ENCODE measurements around the gene STK32C. TPM values are rescaled to one million over a fixed set of nuclear protein-coding genes. Genes with fewer than 3 reads are reported as not detected.
"Not testable (repeated sequence)": the region's sequence is repeated elsewhere in the genome, so short reads cannot be mapped to it uniquely, and the experiment has no call there.

STK32C gene
- total RNA-seq, 1 donor from 2014 or later = 15.7 TPM

DNA sequence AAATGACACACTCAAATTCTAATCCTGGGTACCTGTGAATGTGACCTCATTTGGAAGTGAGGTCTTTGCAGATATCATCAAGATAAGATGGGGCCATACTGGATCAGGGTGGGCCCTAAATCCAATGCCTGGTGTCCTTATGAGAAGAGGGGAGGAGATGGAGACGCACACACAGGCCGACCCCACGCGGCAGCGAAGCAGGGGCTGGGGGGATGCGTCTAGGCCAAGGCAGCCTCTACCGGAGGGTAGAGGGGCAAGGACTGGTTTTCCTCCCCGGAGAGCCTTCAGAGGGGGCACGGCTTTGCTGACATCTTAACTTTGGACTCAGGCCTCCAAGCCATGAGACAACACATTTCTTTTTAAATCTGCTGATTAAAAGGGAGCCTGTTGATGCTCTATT lies 87.7 kb downstream of the STK32C start:
- Mint-ChIP-seq H3K36me3 (ENCODE audit: unreplicated experiment) (peaks cover 5% of the 10 kb centered on the region), H3K4me3 (ENCODE audit: unreplicated experiment) (no peak overlapping the region), H3K27ac (ENCODE audit: unreplicated experiment) (no peak overlapping the region), H3K9me3 (ENCODE audit: unreplicated experiment) (peaks cover 4% of the 10 kb centered on the region), H3K4me1 (ENCODE audit: unreplicated experiment) (no peaks in the 10 kb centered on the region), H3K27me3 (ENCODE audit: unreplicated experiment) (peaks cover 2% of the 10 kb centered on the region)
- TF ChIP-seq, protein P1, sequence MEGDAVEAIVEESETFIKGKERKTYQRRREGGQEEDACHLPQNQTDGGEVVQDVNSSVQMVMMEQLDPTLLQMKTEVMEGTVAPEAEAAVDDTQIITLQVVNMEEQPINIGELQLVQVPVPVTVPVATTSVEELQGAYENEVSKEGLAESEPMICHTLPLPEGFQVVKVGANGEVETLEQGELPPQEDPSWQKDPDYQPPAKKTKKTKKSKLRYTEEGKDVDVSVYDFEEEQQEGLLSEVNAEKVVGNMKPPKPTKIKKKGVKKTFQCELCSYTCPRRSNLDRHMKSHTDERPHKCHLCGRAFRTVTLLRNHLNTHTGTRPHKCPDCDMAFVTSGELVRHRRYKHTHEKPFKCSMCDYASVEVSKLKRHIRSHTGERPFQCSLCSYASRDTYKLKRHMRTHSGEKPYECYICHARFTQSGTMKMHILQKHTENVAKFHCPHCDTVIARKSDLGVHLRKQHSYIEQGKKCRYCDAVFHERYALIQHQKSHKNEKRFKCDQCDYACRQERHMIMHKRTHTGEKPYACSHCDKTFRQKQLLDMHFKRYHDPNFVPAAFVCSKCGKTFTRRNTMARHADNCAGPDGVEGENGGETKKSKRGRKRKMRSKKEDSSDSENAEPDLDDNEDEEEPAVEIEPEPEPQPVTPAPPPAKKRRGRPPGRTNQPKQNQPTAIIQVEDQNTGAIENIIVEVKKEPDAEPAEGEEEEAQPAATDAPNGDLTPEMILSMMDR (IDR thresholded peaks at IDR 0.05) = no peak
- DNase-seq (ENCODE audit: extremely low spot score, unreplicated experiment) = no peak

DNA sequence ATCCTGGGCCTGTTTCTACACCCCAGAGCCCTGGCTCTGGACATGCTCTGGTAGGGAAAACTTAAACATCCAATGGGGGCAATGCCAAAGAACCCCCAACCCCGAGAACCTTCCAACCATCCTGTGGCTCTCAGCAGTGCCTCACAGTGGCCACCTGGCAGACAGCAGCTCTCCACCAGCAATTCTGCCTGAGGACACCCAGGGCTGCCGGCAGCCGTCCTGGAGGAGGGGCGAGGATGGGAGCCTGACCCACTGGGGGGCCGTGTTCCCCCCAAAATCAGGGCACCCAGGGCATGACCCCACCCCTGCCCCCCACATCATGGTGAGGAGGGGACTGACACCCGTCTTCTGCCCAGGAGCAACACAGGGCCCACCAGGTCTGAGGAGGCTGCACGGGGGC lies 88.3 kb downstream of the STK32C start:
- no peaks in the 10 kb centered on the region for H3K4me1 Mint-ChIP-seq (ENCODE audit: unreplicated experiment)
- peaks cover 6% of the 10 kb centered on the region for H3K9me3 Mint-ChIP-seq (ENCODE audit: unreplicated experiment)
- TF ChIP-seq, protein P1 (IDR thresholded peaks at IDR 0.05) = peak; percentile 18
- H3K36me3 Mint-ChIP-seq (ENCODE audit: unreplicated experiment) = peaks cover 5% of the 10 kb centered on the region
- DNase-seq (ENCODE audit: extremely low spot score, unreplicated experiment) = no peak
- no peak overlapping the region for H3K4me3 Mint-ChIP-seq (ENCODE audit: unreplicated experiment)
- no peak overlapping the region for H3K27ac Mint-ChIP-seq (ENCODE audit: unreplicated experiment)
- H3K27me3 Mint-ChIP-seq (ENCODE audit: unreplicated experiment) = peaks cover 2% of the 10 kb centered on the region

DNA sequence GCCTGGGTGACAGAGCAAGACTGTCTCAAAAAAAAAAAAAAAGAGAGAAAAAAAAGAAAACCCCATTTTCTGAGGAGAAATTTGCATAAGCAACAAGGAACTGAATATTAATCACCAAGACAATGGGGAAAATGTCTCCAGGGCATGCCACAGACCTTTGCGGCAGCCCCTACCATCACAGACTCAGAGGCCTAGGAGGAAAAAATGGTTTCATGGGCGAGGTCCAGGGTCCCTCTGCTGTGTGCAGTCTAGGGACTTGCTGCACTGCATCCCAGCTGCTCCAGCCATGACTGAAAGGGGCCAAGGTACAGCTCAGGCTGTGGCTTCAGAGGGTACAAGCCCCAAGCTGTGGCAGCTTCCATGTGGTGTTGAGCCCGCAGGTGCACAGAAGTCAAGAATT lies 91.3 kb downstream of the STK32C start:
- H3K4me3 Mint-ChIP-seq (ENCODE audit: unreplicated experiment); H3K36me3 Mint-ChIP-seq (ENCODE audit: unreplicated experiment): not testable (repeated sequence)

DNA sequence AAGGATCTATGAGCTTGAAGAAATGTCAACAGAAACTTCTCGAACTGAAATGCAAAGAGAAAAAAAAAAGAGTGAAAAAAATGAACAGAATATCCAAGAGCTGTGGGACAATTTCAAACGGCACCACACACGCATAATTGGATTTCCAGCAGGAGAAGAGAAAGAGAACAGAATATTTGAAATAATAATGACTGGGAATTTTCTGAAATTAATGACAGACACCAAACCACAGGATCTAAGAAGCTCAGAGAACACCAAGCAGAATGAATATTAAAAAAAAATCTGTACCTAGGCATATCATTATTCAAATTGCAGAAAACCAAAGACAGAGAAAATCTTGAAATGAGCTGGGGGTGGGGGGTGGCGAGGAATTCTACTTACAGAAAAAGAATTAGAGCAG lies 93.8 kb downstream of the STK32C start:
- H3K9me3 Mint-ChIP-seq (ENCODE audit: unreplicated experiment) = peaks cover 18% of the 10 kb centered on the region
- peaks cover 2% of the 10 kb centered on the region for H3K4me1 Mint-ChIP-seq (ENCODE audit: unreplicated experiment)
- peaks cover 8% of the 10 kb centered on the region for H3K36me3 Mint-ChIP-seq (ENCODE audit: unreplicated experiment)
- no peak overlapping the region for H3K27ac Mint-ChIP-seq (ENCODE audit: unreplicated experiment)
- H3K4me3 Mint-ChIP-seq (ENCODE audit: unreplicated experiment) = no peak overlapping the region
- peaks cover 2% of the 10 kb centered on the region for H3K27me3 Mint-ChIP-seq (ENCODE audit: unreplicated experiment)
- TF ChIP-seq, protein P1 (IDR thresholded peaks at IDR 0.05) = no peak
- no peak for DNase-seq (ENCODE audit: extremely low spot score, unreplicated experiment)

More for the DNA sequence above, 91.3 kb downstream of the STK32C start:
- not testable (repeated sequence) for H3K4me1 Mint-ChIP-seq (ENCODE audit: unreplicated experiment); H3K27me3 Mint-ChIP-seq (ENCODE audit: unreplicated experiment); DNase-seq (ENCODE audit: extremely low spot score, unreplicated experiment); H3K27ac Mint-ChIP-seq (ENCODE audit: unreplicated experiment)
- H3K9me3 Mint-ChIP-seq (ENCODE audit: unreplicated experiment) = peaks cover 18% of the 10 kb centered on the region

DNA sequence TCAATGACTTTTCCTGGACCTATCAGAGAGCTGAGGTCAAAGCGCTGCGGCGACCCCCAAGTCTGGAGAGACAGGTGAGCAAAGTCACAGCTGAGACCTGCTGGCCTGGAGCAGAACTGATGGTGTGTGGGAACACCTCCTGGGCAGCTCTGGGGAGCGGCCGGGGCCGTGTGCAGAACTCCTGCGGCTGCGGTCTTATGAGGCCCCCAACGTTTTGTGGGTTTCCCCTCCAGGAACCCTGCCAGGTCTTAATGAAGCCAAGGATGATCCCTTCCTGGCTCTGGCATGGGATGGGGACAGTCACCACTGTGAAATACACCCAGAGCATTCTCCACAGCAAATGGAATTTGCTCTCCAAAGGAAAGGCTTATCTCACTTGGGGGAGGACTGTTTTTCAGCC lies 94.9 kb downstream of the STK32C start:
- H3K9me3 Mint-ChIP-seq (ENCODE audit: unreplicated experiment) = peaks cover 18% of the 10 kb centered on the region
- TF ChIP-seq, protein P1 (IDR thresholded peaks at IDR 0.05) = no peak
- peaks cover 6% of the 10 kb centered on the region for H3K4me1 Mint-ChIP-seq (ENCODE audit: unreplicated experiment)
- H3K4me3 Mint-ChIP-seq (ENCODE audit: unreplicated experiment) = no peak overlapping the region
- H3K36me3 Mint-ChIP-seq (ENCODE audit: unreplicated experiment) = peaks cover 8% of the 10 kb centered on the region
- H3K27ac Mint-ChIP-seq (ENCODE audit: unreplicated experiment) = no peak overlapping the region
- H3K27me3 Mint-ChIP-seq (ENCODE audit: unreplicated experiment) = peaks cover 2% of the 10 kb centered on the region
- DNase-seq (ENCODE audit: extremely low spot score, unreplicated experiment) = no peak

DNA sequence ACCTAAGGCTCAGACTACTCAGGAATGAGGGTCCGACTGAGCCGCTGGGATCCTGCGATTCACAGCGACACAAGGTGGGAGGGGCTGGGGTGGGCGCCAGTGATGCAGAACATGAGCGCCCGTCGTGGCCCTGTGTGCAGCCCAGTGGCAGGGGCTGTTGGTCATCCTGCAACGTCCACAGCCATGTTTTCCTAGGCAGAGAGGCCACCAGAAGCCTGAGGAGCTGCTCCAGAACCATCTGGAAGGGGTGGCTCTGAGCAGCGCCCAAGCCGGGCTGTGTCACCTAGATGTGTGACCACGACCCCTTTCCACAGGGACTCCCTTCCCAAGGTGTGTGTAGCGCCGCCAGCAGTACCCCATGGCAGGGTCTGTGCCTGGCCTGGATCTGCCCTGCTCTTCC lies 96.5 kb downstream of the STK32C start:
- TF ChIP-seq, protein P1 (IDR thresholded peaks at IDR 0.05) = no peak
- no peak for DNase-seq (ENCODE audit: extremely low spot score, unreplicated experiment)
- Mint-ChIP-seq H3K4me1 (ENCODE audit: unreplicated experiment) (peaks cover 6% of the 10 kb centered on the region), H3K4me3 (ENCODE audit: unreplicated experiment) (no peak overlapping the region), H3K9me3 (ENCODE audit: unreplicated experiment) (peaks cover 18% of the 10 kb centered on the region), H3K27ac (ENCODE audit: unreplicated experiment) (no peak overlapping the region), H3K36me3 (ENCODE audit: unreplicated experiment) (peaks cover 5% of the 10 kb centered on the region), H3K27me3 (ENCODE audit: unreplicated experiment) (peaks cover 2% of the 10 kb centered on the region)
